Stimulated activated naive CD8-positive, alpha-beta T cell treated with anti-CD3 and anti-CD28 coated beads, Interleukin-15, amount 100 ng/mL, for 72 hours (primary cell): ENCODE results near the gene DGKH.
"Not testable (repeated sequence)": the region's sequence is repeated elsewhere in the genome, so short reads cannot be mapped to it uniquely, and the experiment has no call there.

Experiments
- ATAC-seq: fragments of 150-1000 bp; cut with Tn5 transposase; 2 replicates; pipeline ENCODE4 v1.10.0; 2021; ENCODE audit warnings: mild to moderate bottlenecking, moderate library complexity
- DNase-seq, 2 donors: peaks; one replicate each; pipeline ENCODE4 v3.0.0; 2021 to 2022
- H3K27ac Mint-ChIP-seq, 2 donors: one replicate each; pipeline ENCODE4 v1.8.0; 2022; ENCODE audit warnings: mild to moderate bottlenecking in 2 of 2, mixed read lengths in 2 of 2, moderate library complexity in 2 of 2
- H3K27me3 Mint-ChIP-seq: one replicate; pipeline ENCODE4 v1.8.0; 2022; ENCODE audit warnings: mixed read lengths
- H3K4me1 Mint-ChIP-seq: one replicate; pipeline ENCODE4 v1.8.0; 2022; ENCODE audit warnings: mild to moderate bottlenecking, mixed read lengths
- H3K4me3 Mint-ChIP-seq, 2 donors: one replicate each; pipeline ENCODE4 v1.8.0; 2022; ENCODE audit warnings: mild to moderate bottlenecking in 2 of 2, mixed read lengths in 2 of 2, moderate library complexity in 1 of 2
- H3K9me3 Mint-ChIP-seq, 2 donors: one replicate each; pipeline ENCODE4 v1.8.0; 2022; ENCODE audit warnings: mixed read lengths in 2 of 2

The DGKH gene

DNA sequence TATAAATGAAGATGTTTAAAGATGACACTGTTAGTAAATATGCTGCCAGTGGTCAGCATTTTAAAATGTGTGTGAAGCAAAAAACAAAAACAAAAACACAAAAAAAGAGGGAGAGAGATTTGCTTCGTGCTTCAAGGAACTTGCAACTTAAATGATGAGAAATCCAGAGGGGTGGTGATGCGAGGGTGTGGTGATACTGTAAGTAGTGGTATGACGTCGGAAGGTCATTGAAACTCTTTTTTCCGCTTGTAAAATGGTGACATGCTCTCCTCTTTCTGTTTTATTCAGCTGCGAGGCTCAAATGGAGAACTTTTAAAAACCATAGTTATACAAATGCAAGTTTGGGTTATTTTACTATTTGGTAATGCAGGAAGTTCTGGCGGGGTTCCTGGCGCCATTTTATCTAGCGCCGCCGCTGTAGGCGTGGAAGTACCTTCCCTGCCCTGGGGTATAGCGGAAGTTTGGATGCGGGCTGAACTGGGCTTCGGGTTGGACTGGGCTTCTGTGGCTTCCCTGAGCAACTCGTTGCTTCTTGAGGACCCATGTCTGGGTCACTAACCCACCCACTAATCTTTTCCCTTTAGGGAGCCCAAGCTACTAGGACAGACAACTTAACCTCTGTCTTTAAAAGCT is 34.8 kb downstream of the DGKH start:
- Mint-ChIP-seq H3K4me1 (peaks cover 14% of the 10 kb centered on the region), H3K9me3 (peaks cover 5 to 18% of the 10 kb centered on the region in 2 donors), H3K27me3 (no peaks in the 10 kb centered on the region), H3K4me3 (no peak overlapping the region), H3K27ac (no peak overlapping the region)
- no peak for ATAC-seq
- DNase-seq, result no peak

DNA sequence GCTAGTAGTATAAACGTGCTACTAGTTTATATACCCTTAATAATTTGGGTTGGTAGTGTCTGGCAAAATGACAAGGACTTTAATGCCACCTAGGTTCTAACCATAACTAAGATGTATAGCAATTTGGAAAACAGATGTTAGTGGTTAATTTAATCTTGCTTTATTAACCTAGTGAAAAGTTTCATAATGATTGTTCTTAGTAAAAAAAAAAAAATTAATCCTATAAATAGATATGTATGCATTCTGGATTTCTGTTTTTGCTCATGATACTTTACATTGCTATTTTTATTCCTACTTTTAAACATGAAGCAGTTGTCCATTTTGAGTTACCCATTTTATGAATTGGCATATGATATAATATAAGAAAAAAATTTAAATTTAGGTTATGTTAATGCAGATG is 36.3 kb downstream of the DGKH start:
- peaks cover 14% of the 10 kb centered on the region for H3K4me1 Mint-ChIP-seq
- H3K27ac Mint-ChIP-seq, result no peak overlapping the region
- H3K9me3 Mint-ChIP-seq, result peaks cover 5 to 18% of the 10 kb centered on the region in 2 donors
- DNase-seq, result no peak
- ATAC-seq, result no peak
- H3K4me3 Mint-ChIP-seq, result no peak overlapping the region
- H3K27me3 Mint-ChIP-seq, result no peaks in the 10 kb centered on the region

DNA sequence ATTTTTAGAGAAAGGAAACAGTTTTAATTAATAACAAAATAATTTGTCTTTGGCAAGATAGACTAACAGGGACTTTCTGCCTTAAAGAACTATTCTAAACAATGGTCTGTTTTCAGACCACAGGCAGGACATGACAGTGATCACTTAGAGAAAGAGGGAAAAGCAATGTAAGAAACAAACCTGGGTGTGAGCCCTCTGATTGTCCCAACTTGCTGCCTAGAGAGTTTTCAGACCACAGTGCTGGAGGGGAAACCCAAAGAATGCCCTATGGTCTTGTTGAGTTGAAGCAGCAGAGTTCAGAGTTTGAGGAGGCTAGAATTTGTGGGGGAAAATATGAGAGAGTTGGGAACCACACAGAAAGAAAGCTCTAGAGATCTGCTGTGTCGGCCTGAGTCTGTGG is 38.1 kb downstream of the DGKH start:
- ATAC-seq (no peak), DNase-seq (no peak)
- H3K9me3 Mint-ChIP-seq, result peaks cover 5 to 18% of the 10 kb centered on the region in 2 donors
- no peak overlapping the region for H3K4me3 Mint-ChIP-seq
- H3K4me1 Mint-ChIP-seq, result peaks cover 14% of the 10 kb centered on the region
- no peaks in the 10 kb centered on the region for H3K27me3 Mint-ChIP-seq
- H3K27ac Mint-ChIP-seq, result no peak overlapping the region

DNA sequence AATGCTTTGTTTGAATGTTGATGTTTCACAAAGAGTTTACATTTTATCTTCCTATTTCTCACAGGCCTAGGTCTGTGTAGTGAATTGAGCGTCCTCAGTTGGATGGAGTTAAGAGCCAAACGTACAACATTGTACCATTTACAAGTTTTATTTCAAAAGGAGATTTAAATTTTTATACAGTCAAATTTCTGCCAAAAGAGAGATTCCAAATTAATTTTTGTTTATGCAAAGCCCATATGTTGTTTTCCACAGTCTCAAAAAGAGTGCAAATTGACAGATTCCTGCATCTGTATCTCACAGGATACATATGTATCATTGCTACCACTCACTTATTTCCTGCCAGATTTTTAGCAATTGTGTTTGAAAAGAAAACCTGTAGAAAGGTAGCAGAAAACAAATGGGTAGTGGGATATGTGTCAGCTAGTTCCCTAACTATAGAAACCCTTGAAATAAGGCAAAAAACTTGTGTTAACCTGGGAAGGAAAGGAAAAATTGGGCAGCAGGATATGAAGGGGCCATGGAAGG is 46.1 kb downstream of the DGKH start:
- H3K4me3 Mint-ChIP-seq, result no peak overlapping the region
- no peak for ATAC-seq
- H3K27me3 Mint-ChIP-seq, result no peaks in the 10 kb centered on the region
- H3K27ac Mint-ChIP-seq, result no peak overlapping the region
- no peak for DNase-seq
- H3K9me3 Mint-ChIP-seq, result no peaks in the 10 kb centered on the region
- H3K4me1 Mint-ChIP-seq, result peaks cover 6% of the 10 kb centered on the region

DNA sequence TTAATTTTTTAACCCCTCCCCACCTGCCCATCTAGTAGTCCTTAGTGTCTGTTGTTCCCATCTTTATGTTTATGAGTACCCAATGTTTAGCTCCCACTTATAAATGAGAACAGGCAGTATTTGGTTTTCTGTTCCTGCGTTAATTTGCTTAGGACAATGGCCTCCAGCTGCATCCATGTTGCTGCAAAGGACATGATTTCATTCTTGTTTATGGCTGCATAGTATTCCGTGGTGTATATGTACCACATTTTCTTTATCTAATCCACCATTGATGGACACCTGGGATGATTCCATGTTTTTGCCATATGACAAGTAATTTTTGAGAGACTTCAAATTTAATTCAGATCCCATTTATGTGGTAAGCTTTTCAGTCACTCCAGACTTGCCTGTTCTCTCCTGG is 47.8 kb downstream of the DGKH start:
- not testable (repeated sequence) for ATAC-seq, H3K9me3 Mint-ChIP-seq, DNase-seq, H3K27me3 Mint-ChIP-seq, H3K27ac Mint-ChIP-seq, H3K4me1 Mint-ChIP-seq, H3K4me3 Mint-ChIP-seq

DNA sequence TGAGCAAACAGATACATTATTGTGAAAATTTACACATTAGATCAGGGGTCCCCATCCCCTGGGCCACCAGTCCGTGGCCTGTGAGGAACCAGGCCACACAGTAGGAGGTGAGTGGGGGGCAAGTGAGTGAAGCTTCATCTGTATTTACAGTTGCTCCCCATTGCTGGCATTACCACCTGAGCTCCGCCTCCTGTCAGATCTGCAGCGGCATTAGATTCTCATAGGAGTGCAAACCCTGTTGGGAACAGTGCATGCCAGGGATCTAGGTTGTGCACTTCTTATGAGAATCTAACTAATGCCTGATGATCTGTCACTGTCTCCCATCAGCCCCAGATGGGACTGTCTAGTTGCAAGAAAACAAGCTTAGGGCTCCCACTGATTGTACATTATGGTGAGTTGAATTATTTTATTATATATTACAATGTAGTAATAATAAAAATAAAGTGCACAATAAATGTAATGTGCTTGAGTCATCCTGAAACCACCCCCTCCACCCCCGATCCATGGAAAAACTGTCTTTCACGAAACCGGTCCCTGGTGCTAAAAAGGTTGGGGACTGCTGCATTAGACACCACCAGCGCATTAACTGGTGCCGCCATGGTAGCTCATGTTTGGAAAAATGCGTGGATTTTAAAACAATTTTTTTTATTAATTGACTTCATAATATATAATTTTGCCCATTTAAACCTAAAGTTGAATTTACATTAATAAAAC is 51.7 kb downstream of the DGKH start:
- Mint-ChIP-seq H3K27ac (peak overlapping the region in 1 of 2 donors; percentile 31), H3K4me3 (no peak overlapping the region), H3K27me3 (no peaks in the 10 kb centered on the region), H3K9me3 (peaks cover 0 to 12% of the 10 kb centered on the region in 2 donors), H3K4me1 (peaks cover 15% of the 10 kb centered on the region)
- DNase-seq (no peak), ATAC-seq (no peak)

DNA sequence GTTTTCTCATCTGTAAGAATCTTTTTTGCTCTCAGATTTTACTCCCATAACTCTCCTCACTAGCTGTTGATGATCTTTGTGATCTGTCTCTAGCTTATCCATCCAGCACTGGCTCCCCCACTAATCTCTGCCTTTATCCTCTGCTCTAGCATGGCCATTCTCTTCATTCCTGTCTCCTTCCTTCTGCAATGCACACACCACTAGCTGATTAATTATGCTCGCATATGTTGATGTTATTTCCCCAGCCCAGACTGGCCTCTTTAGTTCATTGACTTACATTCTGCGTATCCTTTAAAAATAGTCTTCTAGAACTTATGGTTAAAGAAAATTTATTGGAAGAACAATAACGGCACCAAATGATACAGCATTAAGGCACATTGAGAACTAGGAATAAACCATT is 52.5 kb downstream of the DGKH start:
- ATAC-seq (no peak), DNase-seq (no peak)
- Mint-ChIP-seq H3K4me1 (peaks cover 17% of the 10 kb centered on the region), H3K27ac (no peak overlapping the region), H3K27me3 (no peaks in the 10 kb centered on the region), H3K9me3 (peaks cover 0 to 12% of the 10 kb centered on the region in 2 donors), H3K4me3 (no peak overlapping the region)

DNA sequence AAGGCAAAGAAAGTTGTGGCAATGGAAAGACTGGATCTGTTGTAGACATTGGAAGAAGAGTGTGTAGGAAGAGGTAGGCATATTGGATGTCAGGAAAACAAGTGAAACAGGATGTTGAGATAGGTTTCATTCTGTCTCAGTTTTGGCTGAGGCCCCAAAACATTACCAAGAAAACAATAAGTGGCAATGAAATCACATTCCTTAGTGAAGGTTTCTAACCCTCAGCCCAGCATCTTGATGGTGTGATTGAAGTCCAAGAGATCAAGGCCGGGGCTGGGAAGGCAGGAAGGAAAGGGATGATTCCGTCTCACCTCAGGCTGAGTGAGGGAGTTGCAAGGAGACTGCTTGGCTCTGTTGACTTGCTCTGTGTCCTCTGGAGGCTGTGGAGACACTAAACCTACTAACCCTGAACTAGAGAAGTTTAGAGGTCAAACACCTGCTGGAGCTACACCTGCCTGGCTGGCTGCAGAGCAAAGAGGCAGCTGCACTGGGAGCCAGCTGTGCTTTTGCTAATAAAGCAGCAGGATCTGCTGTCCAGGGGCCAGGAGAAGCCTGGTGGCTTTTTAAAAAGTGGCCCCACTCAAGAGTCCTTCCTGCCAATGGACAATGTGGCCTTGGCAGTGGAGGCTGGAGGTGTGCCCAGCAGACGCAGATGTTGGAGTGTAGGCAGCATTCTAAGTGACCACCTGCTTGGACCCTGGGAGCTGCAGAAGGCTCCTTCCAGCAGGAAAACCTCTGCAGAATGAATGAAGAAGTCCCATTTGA is 53.6 kb downstream of the DGKH start:
- no peak for DNase-seq
- no peaks in the 10 kb centered on the region for H3K27me3 Mint-ChIP-seq
- no peak overlapping the region for H3K4me3 Mint-ChIP-seq
- ATAC-seq, result no peak
- peaks cover 0 to 12% of the 10 kb centered on the region in 2 donors for H3K9me3 Mint-ChIP-seq
- peak overlapping the region in 1 of 2 donors; percentile 49 for H3K27ac Mint-ChIP-seq
- peaks cover 20% of the 10 kb centered on the region for H3K4me1 Mint-ChIP-seq

DNA sequence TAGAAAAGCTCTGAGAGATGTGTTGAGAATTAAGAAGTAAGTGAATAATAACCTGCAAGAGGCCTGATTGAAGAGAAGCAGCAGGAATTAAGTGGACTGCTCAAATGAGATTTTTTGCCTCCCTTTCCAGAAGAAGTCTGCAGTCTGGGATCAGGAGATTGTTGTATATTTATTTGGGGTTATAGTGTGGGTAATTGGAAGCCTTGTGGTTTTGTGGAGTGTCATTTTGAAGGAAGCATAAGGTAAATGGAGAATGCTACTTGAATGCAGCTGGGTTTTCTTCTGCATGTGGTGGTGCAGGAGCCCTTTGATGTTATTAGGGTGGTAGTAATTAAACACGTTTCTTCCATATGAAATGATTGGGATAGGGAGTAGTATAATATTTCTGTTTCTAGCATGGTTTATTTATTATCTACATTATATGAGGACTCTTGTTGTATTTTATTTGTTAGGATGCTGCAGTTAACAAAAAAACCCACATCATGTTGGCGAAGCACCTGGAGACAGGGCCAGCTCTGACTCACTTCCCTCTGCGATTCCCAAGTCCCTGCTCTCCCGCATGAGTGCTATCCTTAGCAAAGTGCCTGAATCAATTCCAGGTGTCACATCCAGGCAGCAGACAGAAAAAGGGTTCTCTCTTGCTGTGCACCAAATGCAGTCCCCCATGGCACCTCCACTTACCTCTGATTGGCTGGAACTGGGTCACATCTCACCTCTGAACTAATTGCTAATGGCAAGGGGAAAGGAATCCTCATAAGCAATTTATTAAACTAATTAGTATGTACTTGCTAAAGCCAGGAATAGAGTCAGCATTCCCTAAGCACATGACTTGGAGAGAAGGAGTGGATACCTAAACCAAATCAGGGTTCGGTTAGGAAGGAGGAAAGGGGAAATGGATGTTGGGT is 54.8 kb downstream of the DGKH start:
- Mint-ChIP-seq H3K9me3 (peaks cover 0 to 12% of the 10 kb centered on the region in 2 donors), H3K27ac (peak overlapping the region in 1 of 2 donors; percentile 15), H3K4me1 (peaks cover 23% of the 10 kb centered on the region), H3K27me3 (no peaks in the 10 kb centered on the region), H3K4me3 (no peak overlapping the region)
- no peak for ATAC-seq
- no peak for DNase-seq

DNA sequence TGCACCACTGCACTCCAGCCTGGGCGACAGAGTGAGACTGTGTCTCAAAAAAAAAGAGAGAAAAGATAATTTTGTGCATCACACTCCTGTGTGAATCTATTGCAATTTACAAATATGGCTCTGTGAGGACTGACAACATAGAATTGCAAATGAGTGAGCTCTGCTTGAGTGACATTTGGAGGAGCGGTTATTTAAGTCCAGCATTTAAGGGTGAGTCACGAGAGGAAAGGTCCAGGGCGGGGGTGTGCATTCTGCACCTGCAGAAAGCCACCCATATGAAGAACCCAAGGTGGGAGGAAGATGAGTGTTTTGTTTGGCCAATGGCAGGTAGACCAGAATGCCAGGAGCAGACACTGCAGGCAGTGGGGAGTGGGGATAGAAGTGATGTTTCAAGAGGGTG is 58.5 kb downstream of the DGKH start:
- Mint-ChIP-seq H3K4me3 (no peak overlapping the region), H3K27me3 (no peaks in the 10 kb centered on the region), H3K9me3 (peaks cover 0 to 12% of the 10 kb centered on the region in 2 donors), H3K27ac (no peak overlapping the region), H3K4me1 (peaks cover 23% of the 10 kb centered on the region)
- ATAC-seq (no peak), DNase-seq (no peak)

DNA sequence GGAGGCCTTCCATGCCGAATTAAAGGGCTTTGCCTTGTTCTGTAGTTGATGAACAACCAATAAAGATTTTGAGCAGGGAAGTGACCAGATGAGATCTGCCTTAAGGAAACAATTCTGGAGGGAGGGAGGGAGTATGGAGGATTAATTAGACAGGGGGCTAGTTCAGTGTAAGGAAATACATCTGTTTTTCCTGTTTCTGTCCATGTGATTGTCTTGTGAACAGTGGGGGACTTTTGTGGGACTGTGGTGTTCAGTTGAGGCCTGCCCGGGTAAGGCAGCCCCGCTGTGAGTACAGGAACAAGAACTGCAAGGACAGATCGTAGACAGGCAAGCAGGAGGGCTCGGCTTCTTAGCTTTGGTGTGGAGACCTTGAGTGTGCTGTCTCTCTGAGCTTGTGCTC is 59.0 kb downstream of the DGKH start:
- no peak overlapping the region for H3K27ac Mint-ChIP-seq
- ATAC-seq (no peak), DNase-seq (no peak)
- H3K27me3 Mint-ChIP-seq, result no peaks in the 10 kb centered on the region
- peaks cover 0 to 11% of the 10 kb centered on the region in 2 donors for H3K9me3 Mint-ChIP-seq
- H3K4me3 Mint-ChIP-seq, result no peak overlapping the region
- peaks cover 20% of the 10 kb centered on the region for H3K4me1 Mint-ChIP-seq

DNA sequence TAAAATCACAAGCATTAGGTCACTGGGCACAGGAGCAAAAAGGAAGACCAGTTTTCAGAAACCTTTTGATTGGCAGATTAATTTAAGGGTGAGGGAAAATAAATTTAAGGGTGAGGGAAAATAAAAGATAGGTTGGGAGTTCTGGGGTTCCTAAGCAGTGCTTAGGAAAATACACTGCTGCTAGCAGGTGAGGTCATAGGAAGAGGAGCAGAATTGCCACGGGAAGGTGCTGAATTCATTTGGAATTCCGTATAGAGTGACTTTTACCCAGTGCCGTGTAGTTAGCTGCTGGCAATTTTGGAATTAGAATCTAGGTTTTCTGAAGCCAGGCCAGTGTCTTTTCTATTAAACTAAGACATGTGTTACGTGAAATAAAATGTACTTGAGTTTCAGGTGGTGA is 59.8 kb downstream of the DGKH start:
- Mint-ChIP-seq H3K27ac (no peak overlapping the region), H3K27me3 (no peaks in the 10 kb centered on the region), H3K4me1 (peaks cover 19% of the 10 kb centered on the region), H3K4me3 (no peak overlapping the region), H3K9me3 (peaks cover 0 to 3% of the 10 kb centered on the region in 2 donors)
- DNase-seq (no peak), ATAC-seq (no peak)

DNA sequence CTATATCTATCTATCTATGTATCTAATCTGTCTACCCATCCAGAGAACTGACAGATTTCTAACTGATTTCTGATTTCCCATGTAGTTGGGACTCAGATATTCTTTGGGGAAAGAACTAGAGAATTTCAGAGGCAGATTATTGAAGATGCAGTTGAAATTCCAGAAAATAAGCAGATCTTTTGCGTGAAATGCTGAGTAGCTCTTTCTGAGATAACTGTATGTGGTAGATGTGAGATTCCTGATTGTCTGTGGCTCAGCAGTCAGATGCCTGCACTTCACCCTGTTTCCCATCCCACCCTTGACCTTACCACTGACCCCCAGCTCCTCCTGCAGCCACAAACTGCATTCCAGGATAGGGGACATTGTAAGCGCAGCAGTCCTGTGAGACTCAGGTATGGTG is 61.5 kb downstream of the DGKH start:
- Mint-ChIP-seq H3K9me3 (no peaks in the 10 kb centered on the region), H3K27ac (no peak overlapping the region)
- ATAC-seq, result no peak

DNA sequence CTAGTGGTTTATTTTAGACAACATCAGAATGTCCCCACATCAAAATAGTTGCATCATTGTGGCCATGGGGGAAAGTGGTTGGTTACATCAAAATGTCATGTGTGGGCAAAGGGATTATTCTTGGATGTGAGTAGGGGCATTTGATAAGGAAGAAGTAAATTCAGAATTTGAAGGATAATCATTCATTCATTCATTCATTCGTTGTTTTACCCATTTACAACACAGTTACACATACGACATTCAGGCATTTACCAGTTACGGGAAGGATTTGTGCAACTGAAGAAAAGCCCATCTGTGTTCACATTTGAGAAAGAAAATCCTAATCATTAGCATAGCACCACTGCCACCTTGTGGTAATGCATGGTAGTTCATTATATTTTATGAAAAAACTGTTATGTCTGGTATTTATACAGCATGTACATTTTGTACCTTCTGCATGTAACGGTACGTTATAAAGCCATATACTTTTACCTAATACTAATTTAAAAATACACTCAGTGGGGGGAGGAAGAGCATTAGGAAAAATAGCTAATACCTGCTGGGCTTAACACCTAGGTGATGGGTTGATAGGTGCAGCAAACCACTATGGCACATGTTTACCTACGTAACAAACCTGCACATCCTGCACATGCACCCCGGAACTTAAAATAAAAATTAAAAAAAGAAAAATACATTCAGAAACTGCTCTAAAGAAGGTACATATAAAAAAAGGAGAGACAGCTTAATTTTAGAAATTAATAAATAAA is 62.1 kb downstream of the DGKH start:
- no peak overlapping the region for H3K27ac Mint-ChIP-seq
- peaks cover 15% of the 10 kb centered on the region for H3K4me1 Mint-ChIP-seq
- no peaks in the 10 kb centered on the region for H3K9me3 Mint-ChIP-seq
- DNase-seq (peak; percentile 35 to 36), ATAC-seq (peak; percentile 70)
- no peak overlapping the region for H3K4me3 Mint-ChIP-seq
- H3K27me3 Mint-ChIP-seq, result no peaks in the 10 kb centered on the region

More for the DNA sequence above, 61.5 kb downstream of the DGKH start:
- Mint-ChIP-seq H3K27me3 (no peaks in the 10 kb centered on the region), H3K4me3 (no peak overlapping the region), H3K4me1 (peaks cover 18% of the 10 kb centered on the region)
- no peak for DNase-seq
